Measurements from ENCODE around the gene ZNRF1. TPM values are rescaled to one million over a fixed set of nuclear protein-coding genes. Genes with fewer than 3 reads are reported as not detected.

Gene ZNRF1
- total and polyA plus RNA-seq, 4 donors, result 4.6 to 26.3 (median 14.1) TPM

DNA sequence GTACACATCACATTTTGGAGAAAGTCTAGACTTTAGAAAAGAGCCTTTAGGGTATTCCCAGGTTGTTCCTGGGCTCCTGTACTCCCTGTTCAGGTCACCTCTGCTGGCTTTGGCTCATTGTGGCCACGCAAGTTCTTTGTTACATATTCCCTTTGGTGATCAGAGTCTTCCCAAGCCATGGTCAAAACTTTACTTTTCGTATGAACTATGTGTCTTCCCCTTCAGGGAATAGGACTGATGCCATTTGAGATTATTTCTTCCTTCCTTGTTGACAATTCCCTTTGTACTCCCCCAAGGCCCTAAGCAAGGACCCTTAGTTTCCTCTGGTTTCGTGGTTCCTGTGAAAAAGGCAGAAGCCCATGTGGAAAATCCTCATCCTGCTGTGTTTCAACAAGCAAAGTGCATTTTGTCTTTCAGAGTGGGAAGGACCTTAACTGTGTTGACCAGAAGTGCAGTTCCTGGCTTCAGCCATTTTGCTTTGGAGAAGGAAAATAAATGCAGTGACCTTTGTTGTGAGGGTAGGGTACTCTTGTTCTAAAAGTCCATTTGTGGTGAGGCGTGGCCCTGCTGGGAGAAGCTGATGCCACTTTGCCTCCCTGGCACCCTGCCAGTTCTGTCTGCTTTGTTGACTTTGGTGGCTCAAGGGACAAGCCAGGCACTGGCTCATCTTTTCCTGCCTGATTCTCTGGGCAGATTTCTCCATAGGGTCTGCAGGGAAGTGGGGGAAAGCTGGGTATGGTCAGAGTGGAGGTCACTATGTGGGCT lies 55.1 kb downstream of the ZNRF1 start:
- H3K27me3 ChIP-seq (ENCODE audit: control insufficient read depth in 1 of 2, insufficient read depth in 2 of 2, low read length in 1 of 2), result no peaks in the 10 kb centered on the region
- intact Hi-C loops (cut with DNase I), result no loop called here
- peak; percentile 42 for ATAC-seq (ENCODE audit: low FRiP score)
- peaks cover 0 to 3% of the 10 kb centered on the region in 2 donors for H3K36me3 ChIP-seq (ENCODE audit: control insufficient read depth in 1 of 2, insufficient read depth in 2 of 2, low read length in 1 of 2)
- no peaks in the 10 kb centered on the region for H3K9me3 ChIP-seq (ENCODE audit: control insufficient read depth, low read length)
- H3K4me1 ChIP-seq (ENCODE audit: control insufficient read depth in 1 of 2, insufficient read depth in 2 of 2, low read length in 2 of 2), result peaks cover 3% of the 10 kb centered on the region in 2 donors
- no peak overlapping the region for H3K27ac ChIP-seq (ENCODE audit: low read depth in 1 of 2, low read length in 2 of 2)
- 84 to 85% methylated on average over 4 of the region's 4 CpGs for WGBS, 2 donors
- peak; percentile 58 to 79 for DNase-seq
- H3K4me3 ChIP-seq (ENCODE audit: low read length in 2 of 2), result no peak overlapping the region

DNA sequence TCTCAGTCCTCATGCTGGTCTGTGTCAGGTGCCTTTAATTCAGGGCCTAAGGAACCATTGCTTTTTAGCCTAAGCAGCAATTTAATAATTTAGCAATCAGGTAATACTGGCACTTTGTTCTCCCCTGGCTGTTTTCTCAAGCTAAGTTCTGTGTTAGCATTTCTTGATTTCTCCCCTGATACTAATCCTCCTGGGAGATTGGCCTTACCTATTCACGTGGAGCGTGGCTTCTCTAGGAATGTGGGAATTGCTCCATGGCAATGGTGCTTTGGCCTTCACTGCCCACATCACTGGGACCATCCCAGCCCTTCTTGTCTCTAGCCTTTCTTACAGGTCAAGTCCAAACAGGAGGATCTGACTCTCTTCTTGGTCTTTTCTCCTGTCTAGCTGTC lies 55.7 kb downstream of the ZNRF1 start:
- Histone ChIP-seq H3K9me3 (ENCODE audit: control insufficient read depth, low read length) (no peaks in the 10 kb centered on the region), H3K4me1 (ENCODE audit: control insufficient read depth in 1 of 2, insufficient read depth in 2 of 2, low read length in 2 of 2) (peaks cover 3% of the 10 kb centered on the region in 2 donors), H3K27me3 (ENCODE audit: control insufficient read depth in 1 of 2, insufficient read depth in 2 of 2, low read length in 1 of 2) (no peaks in the 10 kb centered on the region), H3K36me3 (ENCODE audit: control insufficient read depth in 1 of 2, insufficient read depth in 2 of 2, low read length in 1 of 2) (peaks cover 0 to 3% of the 10 kb centered on the region in 2 donors), H3K4me3 (ENCODE audit: low read length in 2 of 2) (no peak overlapping the region), H3K27ac (ENCODE audit: low read depth in 1 of 2, low read length in 2 of 2) (no peak overlapping the region)
- intact Hi-C loops (cut with DNase I), result no loop called here
- WGBS, 2 donors, result 64 to 73% methylated on average over 2 of the region's 2 CpGs
- ATAC-seq (ENCODE audit: low FRiP score), result no peak
- no peak for DNase-seq

DNA sequence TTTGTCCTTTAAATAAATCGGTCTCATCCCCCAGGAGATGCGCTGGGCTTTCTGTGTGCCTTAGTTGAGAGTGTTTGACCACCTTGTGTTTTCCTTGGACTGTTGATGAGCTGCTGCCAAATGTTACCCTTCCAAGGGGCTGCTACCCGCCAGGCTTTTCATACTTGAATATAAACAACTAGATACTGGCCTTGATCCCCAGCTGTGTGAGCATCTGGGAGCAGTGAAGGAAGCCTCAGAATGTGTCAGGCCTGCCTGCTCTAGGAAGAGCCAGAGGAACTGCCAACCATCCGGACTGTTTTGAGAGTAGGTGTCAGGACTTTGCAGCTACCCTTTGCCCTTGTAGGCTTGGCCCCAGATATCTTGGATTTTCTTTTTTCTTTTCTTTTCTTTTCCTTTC lies 60.0 kb downstream of the ZNRF1 start:
- ATAC-seq (ENCODE audit: low FRiP score), result no peak
- Histone ChIP-seq H3K4me1 (ENCODE audit: control insufficient read depth in 1 of 2, insufficient read depth in 2 of 2, low read length in 2 of 2) (peaks cover 3% of the 10 kb centered on the region in 2 donors), H3K9me3 (ENCODE audit: control insufficient read depth, low read length) (no peaks in the 10 kb centered on the region), H3K4me3 (ENCODE audit: low read length in 2 of 2) (no peak overlapping the region), H3K27ac (ENCODE audit: low read depth in 1 of 2, low read length in 2 of 2) (no peak overlapping the region), H3K36me3 (ENCODE audit: control insufficient read depth in 1 of 2, insufficient read depth in 2 of 2, low read length in 1 of 2) (peaks cover 0 to 3% of the 10 kb centered on the region in 2 donors), H3K27me3 (ENCODE audit: control insufficient read depth in 1 of 2, insufficient read depth in 2 of 2, low read length in 1 of 2) (no peaks in the 10 kb centered on the region)
- no peak for DNase-seq
- intact Hi-C loops (cut with DNase I), result no loop called here
- WGBS, 2 donors, result 93 to 95% methylated on average over 4 of the region's 4 CpGs

DNA sequence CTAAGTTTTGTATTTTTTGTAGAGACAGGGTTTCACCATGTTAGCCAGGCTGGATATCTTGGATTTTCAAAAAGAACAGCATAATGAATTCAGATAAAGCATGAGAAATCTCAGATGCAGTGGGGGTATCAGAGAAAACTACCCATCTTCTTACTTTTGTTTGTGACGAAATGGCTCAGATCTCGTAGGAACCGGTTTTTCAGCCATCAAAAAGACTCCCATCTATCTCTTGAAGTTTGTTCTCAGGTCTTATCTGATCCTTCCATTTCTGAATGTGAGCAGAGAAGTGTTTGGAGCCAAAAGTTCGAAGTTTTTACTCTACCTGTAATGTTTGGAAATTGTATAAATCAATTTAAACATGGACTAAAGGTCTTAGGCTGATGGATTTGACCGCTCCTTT lies 60.6 kb downstream of the ZNRF1 start:
- H3K27me3 ChIP-seq (ENCODE audit: control insufficient read depth in 1 of 2, insufficient read depth in 2 of 2, low read length in 1 of 2), result no peaks in the 10 kb centered on the region
- WGBS, 2 donors, result 95 to 96% methylated on average over 5 of the region's 5 CpGs
- no peak for DNase-seq
- H3K4me3 ChIP-seq (ENCODE audit: low read length in 2 of 2), result no peak overlapping the region
- H3K27ac ChIP-seq (ENCODE audit: low read depth in 1 of 2, low read length in 2 of 2), result no peak overlapping the region
- H3K9me3 ChIP-seq (ENCODE audit: control insufficient read depth, low read length), result no peaks in the 10 kb centered on the region
- ATAC-seq (ENCODE audit: low FRiP score), result no peak
- H3K36me3 ChIP-seq (ENCODE audit: control insufficient read depth in 1 of 2, insufficient read depth in 2 of 2, low read length in 1 of 2), result peaks cover 0 to 3% of the 10 kb centered on the region in 2 donors
- peaks cover 1 to 3% of the 10 kb centered on the region in 2 donors for H3K4me1 ChIP-seq (ENCODE audit: control insufficient read depth in 1 of 2, insufficient read depth in 2 of 2, low read length in 2 of 2)
- intact Hi-C loops (cut with DNase I), result no loop called here

DNA sequence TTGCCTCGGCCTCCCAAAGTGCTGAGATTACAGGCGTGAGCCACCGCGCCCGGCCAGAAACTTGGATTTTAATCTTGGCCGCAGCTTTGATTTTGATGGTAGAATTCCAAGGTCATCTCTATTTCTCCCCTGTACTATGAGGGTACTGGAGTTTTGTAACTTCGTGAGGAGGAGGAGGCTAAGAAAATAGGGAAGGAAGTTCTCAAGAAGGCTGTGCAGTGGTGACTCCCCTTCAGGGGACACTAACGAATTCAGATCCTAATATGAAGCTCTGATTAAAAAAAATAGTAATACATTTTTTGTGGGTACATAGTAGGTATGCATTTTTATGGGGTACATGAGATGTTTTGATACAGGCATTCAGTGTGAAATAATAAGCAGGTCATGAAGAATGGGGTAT lies 61.9 kb downstream of the ZNRF1 start:
- Histone ChIP-seq H3K27me3 (ENCODE audit: control insufficient read depth in 1 of 2, insufficient read depth in 2 of 2, low read length in 1 of 2) (no peaks in the 10 kb centered on the region), H3K4me1 (ENCODE audit: control insufficient read depth in 1 of 2, insufficient read depth in 2 of 2, low read length in 2 of 2) (peaks cover 0 to 1% of the 10 kb centered on the region in 2 donors), H3K4me3 (ENCODE audit: low read length in 2 of 2) (no peak overlapping the region), H3K36me3 (ENCODE audit: control insufficient read depth in 1 of 2, insufficient read depth in 2 of 2, low read length in 1 of 2) (peaks cover 0 to 3% of the 10 kb centered on the region in 2 donors), H3K9me3 (ENCODE audit: control insufficient read depth, low read length) (no peaks in the 10 kb centered on the region), H3K27ac (ENCODE audit: low read depth in 1 of 2, low read length in 2 of 2) (no peak overlapping the region)
- WGBS, 2 donors, result 69 to 82% methylated on average over 8 of the region's 8 CpGs
- DNase-seq (no peak), ATAC-seq (ENCODE audit: low FRiP score) (no peak)
- intact Hi-C loops (cut with DNase I), result no loop called here

DNA sequence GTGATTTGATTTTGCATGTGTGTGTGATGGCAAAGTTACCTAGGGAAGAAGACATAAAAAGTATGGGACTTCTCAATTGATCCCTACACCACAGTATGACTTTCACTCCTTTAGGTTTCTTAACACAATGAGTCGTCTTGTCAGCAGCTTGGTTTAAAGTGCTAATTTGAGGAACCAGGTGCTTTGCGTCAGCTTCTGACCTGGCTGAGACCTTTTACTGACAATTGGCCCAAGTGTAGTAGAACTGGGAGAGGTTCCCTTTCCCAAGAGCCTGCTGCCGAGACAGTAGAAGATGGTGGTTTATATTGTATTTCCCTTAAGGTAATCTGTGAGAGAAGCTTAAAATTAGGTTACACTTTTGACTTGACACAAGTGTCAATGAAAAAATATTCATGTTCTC lies 62.8 kb downstream of the ZNRF1 start:
- no peaks in the 10 kb centered on the region for H3K9me3 ChIP-seq (ENCODE audit: control insufficient read depth, low read length)
- DNase-seq (no peak), ATAC-seq (ENCODE audit: low FRiP score) (no peak)
- intact Hi-C loops (cut with DNase I), result no loop called here
- no peaks in the 10 kb centered on the region for H3K4me1 ChIP-seq (ENCODE audit: control insufficient read depth in 1 of 2, insufficient read depth in 2 of 2, low read length in 2 of 2)
- WGBS, 2 donors, result 78 to 86% methylated on average over 3 of the region's 3 CpGs
- H3K27ac ChIP-seq (ENCODE audit: low read depth in 1 of 2, low read length in 2 of 2), result no peak overlapping the region
- H3K27me3 ChIP-seq (ENCODE audit: control insufficient read depth in 1 of 2, insufficient read depth in 2 of 2, low read length in 1 of 2), result no peaks in the 10 kb centered on the region
- no peaks in the 10 kb centered on the region for H3K36me3 ChIP-seq (ENCODE audit: control insufficient read depth in 1 of 2, insufficient read depth in 2 of 2, low read length in 1 of 2)
- H3K4me3 ChIP-seq (ENCODE audit: low read length in 2 of 2), result no peak overlapping the region

DNA sequence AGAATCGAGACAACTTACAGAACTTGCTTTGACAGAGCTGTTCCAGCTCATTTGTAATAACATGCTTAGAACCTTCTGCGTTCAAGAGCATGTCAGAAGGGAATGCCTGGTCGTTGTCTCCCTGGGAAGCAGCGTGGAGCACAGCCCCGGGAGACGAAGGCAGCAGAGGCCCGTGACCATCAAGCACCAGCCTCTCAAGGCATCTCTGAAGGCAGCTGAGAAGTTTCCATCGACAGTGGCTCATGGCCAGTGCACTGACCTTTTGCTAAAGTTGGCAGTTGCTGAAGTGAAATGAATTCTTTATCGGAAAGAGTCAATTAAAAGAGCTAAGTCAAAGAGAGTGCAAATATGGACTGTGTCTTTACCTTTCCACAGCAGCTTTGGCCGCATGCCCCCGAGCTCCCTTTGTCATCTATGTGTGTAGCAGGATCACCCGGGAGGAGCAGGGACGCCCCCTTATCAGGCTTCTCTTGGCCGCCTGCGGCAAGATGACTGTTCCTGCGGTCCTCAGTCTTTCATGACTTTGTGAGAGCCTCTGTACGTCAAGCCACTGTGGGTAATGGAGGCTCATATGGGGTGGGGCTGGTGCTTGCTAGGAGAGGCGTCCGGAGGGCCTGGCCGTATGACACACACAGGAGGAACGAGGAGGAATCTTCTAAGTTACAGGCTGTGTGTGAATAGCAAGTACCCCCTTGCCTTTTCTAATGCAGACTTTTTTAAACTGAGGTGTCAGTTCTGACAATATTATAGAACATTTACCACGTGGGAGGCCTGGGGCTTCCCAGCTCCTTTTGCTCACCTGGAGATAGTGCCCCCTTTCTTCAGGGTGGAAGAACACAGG lies 63.5 kb downstream of the ZNRF1 start:
- 43 to 52% methylated on average over 22 of the region's 22 CpGs for WGBS, 2 donors
- Histone ChIP-seq H3K4me3 (ENCODE audit: low read length in 2 of 2) (no peak overlapping the region), H3K27me3 (ENCODE audit: control insufficient read depth in 1 of 2, insufficient read depth in 2 of 2, low read length in 1 of 2) (no peaks in the 10 kb centered on the region), H3K9me3 (ENCODE audit: control insufficient read depth, low read length) (no peaks in the 10 kb centered on the region), H3K36me3 (ENCODE audit: control insufficient read depth in 1 of 2, insufficient read depth in 2 of 2, low read length in 1 of 2) (no peaks in the 10 kb centered on the region), H3K4me1 (ENCODE audit: control insufficient read depth in 1 of 2, insufficient read depth in 2 of 2, low read length in 2 of 2) (no peaks in the 10 kb centered on the region), H3K27ac (ENCODE audit: low read depth in 1 of 2, low read length in 2 of 2) (no peak overlapping the region)
- intact Hi-C loops (cut with DNase I), result no loop called here
- ATAC-seq (ENCODE audit: low FRiP score) (peak; percentile 44), DNase-seq (peak in 1 of 2 donors; percentile 82)

DNA sequence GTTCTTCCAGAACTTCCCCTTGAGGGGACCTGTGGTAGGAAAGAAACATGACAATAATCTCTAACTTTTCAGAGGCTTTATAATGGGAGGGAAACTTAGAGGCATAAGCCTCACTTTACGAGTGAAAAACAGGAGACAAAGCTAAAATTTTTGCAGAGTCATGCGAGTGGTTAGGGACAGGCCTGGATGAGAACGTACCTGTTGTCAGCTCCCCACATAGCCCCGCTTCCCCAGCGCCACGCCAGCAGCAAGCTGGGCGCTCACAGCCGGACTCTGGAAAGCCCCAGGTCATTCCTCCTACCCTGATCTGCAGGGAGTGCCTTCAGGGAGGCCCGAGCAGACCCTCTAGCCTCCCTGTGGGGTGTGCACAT lies 64.1 kb downstream of the ZNRF1 start:
- Histone ChIP-seq H3K36me3 (ENCODE audit: control insufficient read depth in 1 of 2, insufficient read depth in 2 of 2, low read length in 1 of 2) (no peaks in the 10 kb centered on the region), H3K4me3 (ENCODE audit: low read length in 2 of 2) (no peak overlapping the region), H3K27me3 (ENCODE audit: control insufficient read depth in 1 of 2, insufficient read depth in 2 of 2, low read length in 1 of 2) (no peaks in the 10 kb centered on the region), H3K27ac (ENCODE audit: low read depth in 1 of 2, low read length in 2 of 2) (no peak overlapping the region), H3K4me1 (ENCODE audit: control insufficient read depth in 1 of 2, insufficient read depth in 2 of 2, low read length in 2 of 2) (no peaks in the 10 kb centered on the region), H3K9me3 (ENCODE audit: control insufficient read depth, low read length) (no peaks in the 10 kb centered on the region)
- intact Hi-C loops (cut with DNase I), result no loop called here
- 92 to 96% methylated on average over 9 of the region's 9 CpGs for WGBS, 2 donors
- no peak for DNase-seq
- ATAC-seq (ENCODE audit: low FRiP score), result peak; percentile 52

All from aorta (tissue), 5 donors.